IMR-90 (cell line): Measurements from ENCODE around the gene DDC. TPM values are rescaled to one million over a fixed set of nuclear protein-coding genes. Genes with fewer than 3 reads are reported as not detected.

Experiments used
- ATAC-seq: fragments of 200-7000 bp; cut with Tn5 transposase; 2 replicates; pipeline ENCODE4 v1.9.1; 2020; ENCODE audit warnings: low read depth, mild to moderate bottlenecking, moderate library complexity
- BruUV-seq: library from RNA; stranded (reverse); fragments of 400-500 nt; replicated peaks from 2 replicates; lab custom pipeline; 2021; lab: Mats Ljungman, UMichigan
- CTCF ChIA-PET: fragments of 300-600 bp; formaldehyde crosslinking; extraction: SDS; loops from one replicate; lab custom pipeline; 2021; ENCODE audit warnings: antibody characterized with exemption; lab: Yijun Ruan, JAX
- POLR2A ChIA-PET: fragments of 300-600 bp; sonication (Branson Sonifier 250); formaldehyde crosslinking; loops from one replicate; lab custom pipeline; 2022; ENCODE audit warnings: antibody characterized with exemption; ENCODE audit not compliant: unreplicated experiment; lab: Charles Lee
- DNase-seq: peaks from one replicate; pipeline ENCODE4 v3.0.0; 2013
- H2AFZ ChIP-seq: replicated peaks from 2 replicates; pipeline ENCODE3; 2013; ENCODE audit warnings: low read length, mild to moderate bottlenecking; ENCODE audit not compliant: poor library complexity
- H2AK5ac ChIP-seq: 2 replicates; pipeline ENCODE4 v1.6.1; 2013; ENCODE audit warnings: low read depth, low read length, inconsistent platforms
- H2AK9ac ChIP-seq: replicated peaks from 2 replicates; pipeline ENCODE3; 2013; ENCODE audit warnings: mild to moderate bottlenecking, low read depth, low read length, moderate library complexity; ENCODE audit not compliant: poor library complexity
- H2BK120ac ChIP-seq: 2 replicates; pipeline ENCODE4 v1.6.1; 2013; ENCODE audit warnings: low read depth, low read length, inconsistent platforms
- H2BK15ac ChIP-seq: 3 replicates; pipeline ENCODE4 v1.6.1; 2013; ENCODE audit warnings: low read depth, low read length, inconsistent platforms
- H2BK20ac ChIP-seq: 2 replicates; pipeline ENCODE4 v1.6.1; 2013; ENCODE audit warnings: low read depth, mild to moderate bottlenecking, inconsistent platforms, low read length, moderate library complexity
- H2BK5ac ChIP-seq: 2 replicates; pipeline ENCODE4 v1.6.1; 2013; ENCODE audit warnings: mild to moderate bottlenecking, low read depth, low read length, inconsistent platforms; ENCODE audit not compliant: poor library complexity, severe bottlenecking
- H3K14ac ChIP-seq: replicated peaks from 2 replicates; pipeline ENCODE4 v1.6.1; 2013; ENCODE audit warnings: low read depth, low read length, inconsistent platforms
- H3K18ac ChIP-seq: 2 replicates; pipeline ENCODE4 v1.6.1; 2013; ENCODE audit warnings: low read depth, low read length, control low read depth
- H3K23ac ChIP-seq: 2 replicates; pipeline ENCODE4 v1.6.1; 2013; ENCODE audit warnings: low read depth, low read length, inconsistent platforms
- H3K27ac ChIP-seq: 2 replicates; pipeline ENCODE4 v1.5.1; 2013; ENCODE audit warnings: mild to moderate bottlenecking, control low read depth, low read length; ENCODE audit not compliant: insufficient read depth
- H3K27me3 ChIP-seq: 2 replicates; pipeline ENCODE4 v1.6.1; 2013; ENCODE audit warnings: low read length; ENCODE audit not compliant: control insufficient read depth, insufficient read depth
- H3K36me3 ChIP-seq: 2 replicates; pipeline ENCODE4 v1.6.1; 2013; ENCODE audit warnings: low read length, mixed read lengths; ENCODE audit not compliant: control insufficient read depth, insufficient read depth
- H3K4ac ChIP-seq: 2 replicates; pipeline ENCODE4 v1.6.1; 2013; ENCODE audit warnings: low read depth, low read length, inconsistent platforms
- H3K4me1 ChIP-seq: 2 replicates; pipeline ENCODE4 v1.6.1; 2013; ENCODE audit warnings: low read length, mixed read lengths; ENCODE audit not compliant: control insufficient read depth, insufficient read depth
- H3K4me2 ChIP-seq: 2 replicates; pipeline ENCODE4 v1.6.1; 2013; ENCODE audit warnings: low read depth, mild to moderate bottlenecking, control low read depth, low read length, moderate library complexity
- H3K4me3 ChIP-seq: 2 replicates; pipeline ENCODE4 v1.5.1; 2013; ENCODE audit warnings: low read depth, mild to moderate bottlenecking, control low read depth, low read length, moderate library complexity; ENCODE audit not compliant: insufficient read depth
- H3K56ac ChIP-seq: 2 replicates; pipeline ENCODE4 v1.6.1; 2013; ENCODE audit warnings: low read length, inconsistent platforms; ENCODE audit not compliant: insufficient read depth; ENCODE audit errors: extremely low read depth
- H3K79me1 ChIP-seq, 2 experiments: 2 replicates each; pipeline ENCODE4 v1.6.1; 2013; ENCODE audit warnings: low read length in 2 of 2, inconsistent platforms in 1 of 2, low read depth in 1 of 2
- H3K9ac ChIP-seq: 2 replicates; pipeline ENCODE4 v1.6.1; 2013; ENCODE audit warnings: low read depth, low read length, control low read depth
- H3K9me1 ChIP-seq: 2 replicates; pipeline ENCODE4 v1.6.1; 2013; ENCODE audit warnings: low read length, inconsistent platforms; ENCODE audit not compliant: insufficient read depth
- H3K9me3 ChIP-seq: 2 replicates; pipeline ENCODE4 v1.6.1; 2013; ENCODE audit warnings: low read length; ENCODE audit not compliant: control insufficient read depth, insufficient read depth
- H4K20me1 ChIP-seq: 2 replicates; pipeline ENCODE4 v1.6.1; 2013; ENCODE audit warnings: low read length, inconsistent platforms; ENCODE audit not compliant: insufficient read depth
- H4K5ac ChIP-seq: 2 replicates; pipeline ENCODE4 v1.6.1; 2013; ENCODE audit warnings: mild to moderate bottlenecking, low read depth, low read length, control low read depth
- H4K8ac ChIP-seq, 2 experiments: 2 replicates each; pipeline ENCODE4 v1.6.1; 2013; ENCODE audit warnings: low read depth in 2 of 2, low read length in 2 of 2, control low read depth in 1 of 2, inconsistent platforms in 1 of 2
- H4K91ac ChIP-seq: 2 replicates; pipeline ENCODE4 v1.6.1; 2013; ENCODE audit warnings: low read depth, low read length, inconsistent platforms; ENCODE audit not compliant: insufficient read depth
- SMC3 ChIP-seq: fragments of 150-350 bp; IDR thresholded peaks from 2 replicates; pipeline ENCODE4 v1.6.1; 2016; ENCODE audit warnings: low read depth, mild to moderate bottlenecking, antibody characterized with exemption, low read length, moderate library complexity
- WGBS, 2 experiments: methylation state at CpG; one replicate each; pipeline versions ENCODE4 v1.1.5 to v1.1.7; 2013; ENCODE audit warnings: missing lambda C conversion rate in 2 of 2; ENCODE audit not compliant: insufficient read length in 1 of 2; ENCODE audit errors: extremely low coverage in 2 of 2; 5-methylcytosine and 5-hydroxymethylcytosine counted together
- dilution Hi-C: fragments of 300-500 bp; cut with HindIII; formaldehyde crosslinking; loops from one replicate; pipeline ENCODE4 v1.14.3; 2018; ENCODE audit warnings: low sequenced_read_pairs; ENCODE audit not compliant: unreplicated experiment
- in situ Hi-C: fragments of 300-500 bp; cut with MboI; formaldehyde crosslinking; loops from 3 replicates; pipeline ENCODE4 v1.14.3; 2019; ENCODE audit warnings: low sequenced_read_pairs, inconsistent platforms, mixed read lengths
- intact Hi-C: fragments of 100-400 bp; cut with micrococcal nuclease; formaldehyde crosslinking; loops from 2 replicates; pipeline ENCODE4 v1.10.0; 2022
- polyA plus RNA-seq, 3 experiments: library from polyadenylated mRNA; depleted of rRNA; stranded (reverse); fragments of >200 nt; gene quantifications; 2 replicates each; pipeline ENCODE4 v1.2.3, GENCODE V29; 2012; ENCODE audit warnings: low replicate concordance in 1 of 3
- total RNA-seq: library from RNA; depleted of rRNA; stranded (reverse); fragments of >200 nt; gene quantifications from 2 replicates; pipeline ENCODE4 v1.2.3, GENCODE V29; 2012

The DDC gene
- total and polyA plus RNA-seq, 2 of the 4 experiments (the other 2 are of a cell fraction), result not detected

DNA sequence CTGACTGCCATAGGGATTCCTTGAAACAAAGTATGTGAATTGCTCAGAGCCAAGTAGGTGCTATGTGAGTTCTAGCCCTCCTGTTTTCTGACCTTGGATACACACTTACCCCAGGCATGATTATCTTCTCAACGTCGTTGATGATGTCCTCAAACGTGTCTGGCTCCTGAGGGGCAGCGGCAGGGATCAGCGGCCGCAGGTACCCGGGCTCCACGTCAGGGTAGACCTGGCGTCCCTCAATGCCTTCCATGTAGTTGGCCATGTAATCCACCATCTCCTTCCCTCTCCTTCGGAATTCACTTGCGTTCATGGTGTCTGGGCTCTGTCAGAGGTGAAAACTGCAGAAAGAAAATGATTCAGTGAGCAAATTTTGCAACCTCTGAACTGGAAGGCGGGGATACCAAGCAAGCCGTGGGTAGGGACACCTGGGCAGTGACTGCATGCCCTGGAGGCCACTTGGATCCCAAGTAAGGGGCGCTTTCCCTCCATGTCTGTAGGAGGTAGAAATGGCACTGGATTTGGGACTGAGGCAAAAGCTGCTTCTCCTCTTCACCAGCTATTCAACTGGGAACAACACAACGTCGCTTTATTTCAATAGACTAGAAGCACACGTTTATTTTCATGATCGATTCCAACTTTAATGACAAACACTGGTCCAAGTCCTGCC is 21.3 kb downstream of the DDC start:
- Histone ChIP-seq H2BK5ac (no peak overlapping the region), H4K5ac (no peak overlapping the region), H3K27ac (no peak overlapping the region), H2AK5ac (no peak overlapping the region), H3K4me2 (no peak overlapping the region), H3K9ac (no peak overlapping the region), H4K91ac (no peak overlapping the region), H3K27me3 (peaks cover 17% of the 10 kb centered on the region), H3K23ac (no peak overlapping the region), H2BK15ac (no peak overlapping the region), H4K8ac (no peak overlapping the region), H4K20me1 (no peaks in the 10 kb centered on the region), H3K36me3 (no peaks in the 10 kb centered on the region), H3K9me3 (no peaks in the 10 kb centered on the region), H3K79me1 (no peaks in the 10 kb centered on the region), H3K18ac (no peak overlapping the region), H2AK9ac (no peak overlapping the region), H3K4ac (no peak overlapping the region), H2AFZ (no peak overlapping the region), H3K14ac (no peak overlapping the region), H3K9me1 (no peaks in the 10 kb centered on the region), H2BK20ac (no peak overlapping the region), H3K4me3 (no peak overlapping the region), H3K4me1 (no peaks in the 10 kb centered on the region), H2BK120ac (no peak overlapping the region), H3K56ac (no peak overlapping the region)
- CTCF ChIA-PET, result no interaction called here
- ATAC-seq (no peak), DNase-seq (no peak)
- intact Hi-C loops, result no loop called here
- dilution Hi-C loops, result no loop called here
- no peak for TF ChIP-seq SMC3
- BruUV-seq, result no TSS peak
- WGBS, 2 experiments, result 77% methylated on average over 6 of the region's 18 CpGs; no CpG with 5 or more reads in 1 of the 2 experiments
- in situ Hi-C loops, result no loop called here
- POLR2A ChIA-PET, result no interaction called here
